HL-60/S4 (cell line): Measurements from ENCODE around the gene NIPA2.

Experiments
- in situ Hi-C: fragments of 300-500 bp; cut with MboI; formaldehyde crosslinking; loops from 2 replicates; pipeline ENCODE4 v1.14.3; 2022; ENCODE audit warnings: low sequenced_read_pairs

The NIPA2 gene

GRCh38 chr15:22831473-22831872 lies 7.0 kb upstream of the NIPA2 start:
- in situ Hi-C loops = no loop called here

GRCh38 chr15:22839046-22839695 lies 705 bp downstream of the NIPA2 start:
- in situ Hi-C loops = no loop called here

DNA sequence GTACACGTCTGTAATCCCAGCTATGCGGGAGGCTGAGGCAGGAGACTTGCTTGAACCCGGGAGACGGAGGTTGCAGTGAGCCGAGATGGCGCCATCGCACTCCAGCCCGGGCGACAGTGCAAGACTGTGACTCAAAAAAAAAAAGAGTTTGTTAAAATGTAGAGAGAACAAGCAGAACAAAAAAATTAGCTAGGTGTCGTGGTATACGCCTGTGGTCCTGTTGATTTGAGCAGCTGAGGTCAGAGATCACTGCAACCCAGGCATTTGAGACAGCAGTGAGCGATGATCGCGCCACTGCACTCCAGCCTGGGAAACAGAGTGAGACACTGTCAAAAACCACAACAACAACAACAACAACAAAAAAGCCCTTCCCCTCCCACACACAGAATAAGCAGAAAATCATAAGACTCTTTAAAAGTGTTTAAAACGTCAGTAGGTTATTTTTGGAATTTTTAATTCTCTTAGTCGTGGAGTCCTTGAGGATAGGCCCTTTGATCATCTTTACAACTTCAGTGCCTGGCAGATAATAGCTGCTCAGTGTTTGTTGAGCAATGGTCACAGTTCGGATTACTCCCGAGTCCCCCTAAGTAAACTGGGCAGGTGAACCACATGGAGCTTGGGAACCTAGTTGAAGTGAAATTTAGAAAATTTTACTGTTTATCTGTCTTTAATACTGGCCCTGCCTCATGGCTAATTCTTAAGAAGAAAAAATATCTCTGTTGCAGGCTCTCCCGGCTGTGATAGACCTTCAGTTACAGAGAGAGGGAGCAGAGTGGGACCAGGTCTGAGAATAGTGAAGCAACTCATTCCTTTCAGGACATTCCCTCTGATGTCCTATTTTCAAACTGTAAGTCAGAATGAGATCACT lies 6.2 kb downstream of the NIPA2 start:
- in situ Hi-C loops = no loop called here

DNA sequence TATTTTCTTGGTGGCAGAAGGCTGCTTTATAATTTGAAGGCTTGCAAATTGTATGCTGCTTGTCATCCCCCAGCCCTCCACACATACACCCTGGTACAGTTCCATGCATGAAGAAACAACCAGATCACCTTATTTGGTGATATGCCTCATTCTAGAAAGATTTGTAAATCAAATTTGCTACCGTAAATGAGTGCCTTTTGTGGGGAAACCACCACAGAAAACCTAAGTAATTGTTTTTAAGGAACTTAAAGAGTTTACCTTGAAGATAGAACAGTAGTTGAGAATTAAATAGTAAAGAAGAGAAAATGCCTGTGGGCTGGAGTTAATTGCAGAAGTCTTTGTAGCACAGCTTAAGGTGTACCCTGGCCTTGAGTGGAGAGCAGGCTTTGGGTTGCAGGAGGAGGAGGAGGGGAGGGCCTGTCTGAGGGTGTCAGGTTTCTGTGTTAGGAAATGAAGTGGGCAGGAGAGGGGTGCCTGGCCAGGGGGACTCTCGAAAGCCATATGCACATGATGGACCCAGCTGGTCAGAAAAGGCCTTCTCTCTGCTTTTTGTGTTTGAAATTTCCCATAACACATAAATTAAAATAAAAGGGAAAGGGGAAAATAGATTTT lies 6.9 kb downstream of the NIPA2 start:
- in situ Hi-C loops = no loop called here

- in situ Hi-C loops = no loop called here
These were observed 7.6 kb downstream of the NIPA2 start for GRCh38 chr15:22846073-22846472.

- in situ Hi-C loops = no loop called here
These were observed 11.6 kb downstream of the NIPA2 start for GRCh38 chr15:22850055-22850454.

DNA sequence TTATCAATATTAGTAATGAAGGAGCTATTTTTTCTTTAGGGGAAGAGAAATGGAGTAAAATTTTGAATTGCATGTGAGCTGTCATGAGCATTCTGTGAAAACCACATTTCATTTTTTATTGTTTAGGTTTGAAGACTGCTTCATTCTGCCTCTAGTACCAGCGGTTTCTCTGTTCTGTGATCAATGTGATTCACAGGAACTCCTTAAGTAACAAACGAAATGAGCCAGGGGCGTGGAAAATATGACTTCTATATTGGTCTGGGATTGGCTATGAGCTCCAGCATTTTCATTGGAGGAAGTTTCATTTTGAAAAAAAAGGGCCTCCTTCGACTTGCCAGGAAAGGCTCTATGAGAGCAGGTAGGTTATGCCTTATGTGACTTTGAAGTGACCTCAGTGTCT lies 13.0 kb downstream of the NIPA2 start:
- in situ Hi-C loops = no loop called here

DNA sequence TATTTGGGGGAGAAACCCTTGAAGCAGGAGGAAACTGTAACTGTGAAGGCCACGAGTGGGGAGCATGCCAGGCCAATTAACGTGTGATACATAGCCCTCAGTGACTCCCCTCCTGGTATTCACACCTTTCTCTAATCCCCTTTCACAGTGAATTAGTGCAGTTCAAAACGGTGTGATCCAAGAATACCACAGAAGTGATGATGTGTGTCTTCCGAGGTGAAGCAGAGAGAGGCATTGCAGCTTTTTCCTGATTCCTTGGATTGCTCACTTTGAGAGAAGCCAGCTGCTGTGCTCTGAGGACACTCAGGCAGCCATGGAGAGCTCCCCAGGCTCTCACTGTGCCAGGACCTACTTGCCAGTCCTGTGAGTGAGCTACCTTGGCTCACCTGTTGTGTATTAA lies 17.3 kb downstream of the NIPA2 start:
- in situ Hi-C loops = no loop called here

DNA sequence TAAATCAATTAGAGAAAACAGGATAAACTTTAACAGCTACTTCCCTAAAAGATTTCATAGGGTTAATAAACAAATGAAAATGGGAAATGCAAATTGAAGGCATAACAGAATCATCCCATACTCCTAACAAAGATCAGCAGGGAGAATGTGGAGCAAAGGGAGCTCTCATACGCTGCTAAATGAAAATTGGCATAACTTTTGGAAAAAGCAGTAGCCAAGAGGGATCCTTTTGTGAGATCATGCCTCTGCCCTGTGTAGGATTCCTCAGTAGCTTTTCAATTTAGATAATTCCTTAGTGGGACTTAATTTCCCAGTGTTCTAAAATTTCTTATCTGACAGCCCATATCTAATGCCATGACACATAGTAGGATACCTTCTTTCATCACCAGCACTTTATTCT lies 18.2 kb downstream of the NIPA2 start:
- in situ Hi-C loops = no loop called here

- in situ Hi-C loops = loop anchor here (10.0 kb wide), 1 partner anchor 54 kb away; no protein-coding TSS in a partner anchor
These were observed 22.7 kb downstream of the NIPA2 start for GRCh38 chr15:22861161-22861560.

GRCh38 chr15:22863356-22863755 lies 24.9 kb downstream of the NIPA2 start:
- in situ Hi-C loops = loop anchor here (10.0 kb wide), 1 partner anchor 51 kb away; no protein-coding TSS in a partner anchor

GRCh38 chr15:22866079-22866478 lies 27.6 kb downstream of the NIPA2 start:
- in situ Hi-C loops = loop anchor here (10.0 kb wide), 1 partner anchor 49 kb away; no protein-coding TSS in a partner anchor

DNA sequence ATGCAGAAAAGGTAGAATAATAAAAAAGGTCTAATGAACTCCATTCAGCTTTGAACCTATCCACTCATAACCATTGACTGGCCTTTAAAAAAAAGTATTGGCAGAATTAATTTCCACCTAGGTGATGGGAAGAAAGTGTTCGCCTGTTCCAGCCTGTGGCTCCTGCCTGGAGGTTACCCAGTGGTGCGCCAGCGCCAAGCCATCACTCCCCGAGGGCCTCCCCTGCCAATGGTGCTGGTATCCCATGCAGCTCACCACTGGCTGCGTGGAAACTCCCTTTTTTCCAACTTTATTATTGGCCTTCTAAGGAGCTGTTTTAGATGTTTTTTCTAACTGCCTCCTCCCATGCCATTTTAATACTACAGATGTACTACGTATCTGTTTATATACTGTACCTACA lies 29.4 kb downstream of the NIPA2 start:
- in situ Hi-C loops = loop anchor here (10.0 kb wide), 1 partner anchor 47 kb away; no protein-coding TSS in a partner anchor

- in situ Hi-C loops = loop anchor here (10.0 kb wide), 1 partner anchor 46 kb away; no protein-coding TSS in a partner anchor
These were observed 30.0 kb downstream of the NIPA2 start for GRCh38 chr15:22868495-22868894.

DNA sequence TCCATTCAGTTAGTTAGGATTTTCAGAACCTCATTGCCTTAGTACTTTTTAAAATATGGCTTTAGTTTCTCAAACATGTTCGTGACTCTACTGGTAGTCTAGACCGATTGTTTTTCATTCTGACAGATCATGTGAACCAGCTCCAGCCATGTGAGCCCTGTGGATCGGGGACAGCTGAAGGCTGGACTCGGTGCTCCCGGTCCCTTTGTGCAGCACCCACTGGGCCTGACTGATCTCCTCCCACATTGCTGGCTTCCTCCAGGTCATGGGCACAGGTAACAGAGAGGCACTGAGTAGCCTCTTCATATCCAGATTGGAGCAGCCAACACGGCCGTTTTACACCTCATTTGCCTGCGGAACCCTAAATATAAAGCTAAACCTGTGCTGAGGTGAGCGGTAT lies 30.5 kb downstream of the NIPA2 start:
- in situ Hi-C loops = loop anchor here (10.0 kb wide), 1 partner anchor 46 kb away; no protein-coding TSS in a partner anchor

DNA sequence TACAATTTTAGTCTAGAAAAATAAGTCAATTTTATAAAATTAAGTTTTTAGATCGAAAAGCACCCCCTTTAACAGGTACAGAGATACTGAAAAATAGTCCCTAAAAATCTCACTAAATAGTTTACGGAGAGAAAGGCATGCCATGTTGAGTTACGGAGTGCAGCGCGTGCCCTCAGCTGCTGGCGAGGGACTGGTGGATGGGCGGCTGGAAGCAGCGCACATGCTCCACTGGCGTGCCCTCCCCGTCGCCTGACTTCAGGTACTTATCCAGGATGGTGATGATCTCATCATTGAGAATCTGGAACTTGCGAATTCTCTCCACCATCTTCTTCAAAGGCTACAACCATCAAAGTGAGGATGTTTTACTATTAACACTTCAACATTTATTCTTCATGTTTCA lies 31.4 kb downstream of the NIPA2 start:
- in situ Hi-C loops = loop anchor here (10.0 kb wide), 1 partner anchor 45 kb away; no protein-coding TSS in a partner anchor

DNA sequence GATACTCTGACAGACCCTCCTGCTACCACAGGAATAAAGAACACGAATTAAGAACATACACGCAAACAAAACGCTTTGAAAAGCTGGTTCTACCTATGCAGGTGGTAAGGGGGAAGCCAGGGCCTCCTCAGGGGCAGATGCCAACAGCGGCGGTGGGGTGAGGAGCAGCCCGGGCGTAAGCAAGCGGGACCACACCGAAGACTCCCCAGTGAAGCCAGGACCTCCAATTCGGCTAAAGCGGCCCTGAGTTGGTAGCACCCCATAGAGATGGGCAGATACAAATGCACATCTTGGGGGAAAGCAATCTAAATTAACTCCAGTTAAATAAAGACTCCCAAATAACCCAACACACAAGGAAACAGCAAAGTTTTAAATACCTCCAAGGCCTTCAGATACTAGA lies 32.4 kb downstream of the NIPA2 start:
- in situ Hi-C loops = no loop called here

DNA sequence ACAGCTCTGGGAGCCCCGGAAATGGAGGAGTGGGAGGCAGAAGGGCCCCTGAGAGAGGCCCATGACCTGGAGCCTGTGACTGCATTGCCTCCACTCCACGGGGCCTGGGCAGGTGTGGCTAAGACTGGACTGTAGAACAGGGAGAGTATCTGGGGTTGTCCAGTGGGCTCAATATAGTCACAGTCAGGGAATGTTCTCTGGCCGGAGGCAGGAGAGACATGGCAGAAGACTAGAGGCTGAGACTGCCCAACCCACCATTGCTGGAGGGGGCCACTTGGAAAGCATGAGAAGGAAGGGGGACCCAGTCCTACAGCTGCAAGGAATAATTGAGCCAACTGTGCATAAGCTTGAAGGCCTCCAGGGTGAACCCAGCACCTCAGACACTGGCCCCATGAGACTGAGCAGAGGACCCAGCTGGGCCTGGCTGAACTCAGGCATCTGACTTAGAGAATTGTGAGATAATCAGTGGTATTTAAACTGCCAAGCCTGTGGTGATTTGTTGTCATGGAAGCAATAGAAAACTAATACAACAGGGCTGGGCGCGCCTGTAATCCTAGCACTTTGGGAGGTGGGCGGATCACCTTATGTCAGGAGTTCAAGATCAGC lies 33.1 kb downstream of the NIPA2 start:
- in situ Hi-C loops = no loop called here

DNA sequence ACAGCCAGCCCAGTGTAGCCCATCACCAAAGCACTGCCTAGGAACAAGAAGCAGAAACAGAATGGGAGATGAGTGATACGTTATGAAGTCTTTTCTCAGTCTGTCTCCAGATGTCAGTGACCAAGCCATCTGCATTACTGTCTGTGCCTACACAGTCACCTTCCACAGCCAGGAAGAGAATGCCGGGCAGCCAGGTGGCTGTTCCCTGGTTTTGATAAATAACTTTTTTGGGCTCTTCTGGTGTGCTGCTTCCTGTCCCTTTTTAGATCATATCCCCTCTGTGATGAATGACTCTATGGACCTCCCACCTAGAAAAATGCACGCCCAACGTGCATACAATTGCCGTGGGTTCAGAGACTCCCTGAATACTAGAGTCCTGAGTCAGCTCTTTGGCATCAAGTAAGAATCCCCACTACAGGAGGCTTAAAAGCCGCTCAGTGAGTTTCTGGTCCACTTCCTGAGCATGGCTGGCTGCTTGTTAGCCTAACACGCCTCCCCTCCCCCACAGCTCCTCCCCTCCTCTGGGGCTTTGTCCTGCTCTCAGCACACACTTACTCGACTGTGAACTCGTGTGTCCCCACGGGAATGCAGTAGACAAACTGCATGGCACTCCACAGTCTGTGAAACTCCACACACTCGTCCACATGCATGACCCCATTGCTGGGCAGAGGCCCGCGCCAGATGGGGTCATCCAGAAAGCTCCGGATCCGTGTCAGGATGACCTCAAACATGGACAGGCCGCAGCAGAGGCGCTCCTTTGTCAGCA lies 34.7 kb downstream of the NIPA2 start:
- in situ Hi-C loops = no loop called here

DNA sequence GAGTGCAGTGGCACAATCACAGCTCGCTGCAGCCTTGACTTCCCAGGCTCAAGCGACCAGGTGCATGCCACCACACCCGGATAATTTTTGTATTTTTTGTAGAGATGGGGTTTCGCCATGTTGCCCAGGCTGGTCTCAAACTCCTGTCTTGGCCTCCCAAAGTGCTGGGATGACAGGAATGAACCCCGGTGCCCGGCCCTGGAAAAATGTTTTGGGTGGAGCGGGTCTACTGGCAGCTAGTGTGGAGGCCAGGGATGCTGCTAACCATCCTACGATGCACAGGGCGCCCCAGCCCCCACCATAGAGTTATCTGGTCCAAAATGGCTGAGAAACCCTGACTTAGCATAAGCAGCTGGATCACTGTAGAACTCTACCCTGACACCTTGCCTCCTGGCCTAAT lies 35.4 kb downstream of the NIPA2 start:
- in situ Hi-C loops = no loop called here
